Stimulated activated naive CD8-positive, alpha-beta T cell treated with anti-CD3 and anti-CD28 coated beads, Interleukin-15, amount 100 ng/mL, for 72 hours (primary cell): ENCODE measurements around the gene MAP3K21.

Source experiments
- ATAC-seq: fragments of 150-1000 bp; cut with Tn5 transposase; 2 replicates; pipeline ENCODE4 v1.10.0; 2021; ENCODE audit warnings: mild to moderate bottlenecking, moderate library complexity
- DNase-seq, 2 donors: peaks; one replicate each; pipeline ENCODE4 v3.0.0; 2021 to 2022
- H3K27ac Mint-ChIP-seq, 2 donors: one replicate each; pipeline ENCODE4 v1.8.0; 2022; ENCODE audit warnings: mild to moderate bottlenecking in 2 of 2, mixed read lengths in 2 of 2, moderate library complexity in 2 of 2
- H3K27me3 Mint-ChIP-seq: one replicate; pipeline ENCODE4 v1.8.0; 2022; ENCODE audit warnings: mixed read lengths
- H3K4me1 Mint-ChIP-seq: one replicate; pipeline ENCODE4 v1.8.0; 2022; ENCODE audit warnings: mild to moderate bottlenecking, mixed read lengths
- H3K4me3 Mint-ChIP-seq, 2 donors: one replicate each; pipeline ENCODE4 v1.8.0; 2022; ENCODE audit warnings: mild to moderate bottlenecking in 2 of 2, mixed read lengths in 2 of 2, moderate library complexity in 1 of 2
- H3K9me3 Mint-ChIP-seq, 2 donors: one replicate each; pipeline ENCODE4 v1.8.0; 2022; ENCODE audit warnings: mixed read lengths in 2 of 2

The MAP3K21 gene

DNA sequence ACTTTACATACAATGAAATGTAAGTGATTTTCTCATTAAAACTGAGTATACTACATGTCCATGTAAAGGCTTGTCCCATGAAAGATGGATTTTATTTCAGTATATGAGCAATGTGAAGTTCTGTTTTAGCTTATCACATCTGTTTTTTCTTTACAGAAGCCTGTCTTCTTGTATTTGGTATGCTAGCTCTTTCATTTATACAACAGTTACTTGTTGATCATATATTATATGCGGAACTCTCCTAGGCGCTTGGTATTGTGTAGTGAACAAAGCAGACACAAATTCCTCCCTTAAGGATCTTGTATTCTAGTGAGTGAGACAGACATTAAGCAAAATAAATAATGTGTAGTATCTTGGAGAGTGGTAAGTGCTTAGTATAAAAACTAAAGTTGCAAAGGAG is 10.6 kb downstream of the MAP3K21 start:
- Mint-ChIP-seq H3K4me1 (no peaks in the 10 kb centered on the region), H3K27me3 (peaks cover 50% of the 10 kb centered on the region), H3K4me3 (no peak overlapping the region), H3K9me3 (no peaks in the 10 kb centered on the region), H3K27ac (no peak overlapping the region)
- ATAC-seq: no peak
- DNase-seq: no peak

DNA sequence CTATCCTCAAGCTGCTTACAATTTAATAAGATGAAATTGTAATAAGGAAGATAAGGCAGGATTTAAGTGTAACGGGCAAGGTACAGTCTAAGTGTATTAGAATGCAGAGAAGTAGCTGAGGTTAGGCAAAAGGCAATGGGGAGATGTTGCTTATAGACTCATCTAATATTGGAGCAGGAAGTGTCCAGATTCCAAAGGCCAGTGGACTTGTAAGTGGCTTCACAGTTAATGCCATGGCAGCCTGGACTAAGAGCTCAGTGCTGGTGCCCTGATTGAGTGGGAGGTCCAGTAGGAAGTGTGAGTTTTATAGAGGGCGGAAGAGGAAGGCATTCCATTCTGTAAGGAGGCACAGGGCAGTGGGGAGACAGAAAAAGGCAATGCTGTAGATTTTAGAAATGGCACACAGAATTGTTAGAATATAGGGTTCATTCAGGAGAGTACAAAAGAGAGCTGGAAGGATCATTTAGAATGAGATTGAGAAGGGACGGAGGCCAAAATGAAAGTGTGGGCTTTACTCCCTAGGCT is 12.6 kb downstream of the MAP3K21 start:
- Mint-ChIP-seq H3K27ac (no peak overlapping the region), H3K4me1 (no peaks in the 10 kb centered on the region), H3K4me3 (no peak overlapping the region), H3K27me3 (peaks cover 51% of the 10 kb centered on the region), H3K9me3 (no peaks in the 10 kb centered on the region)
- no peak for ATAC-seq
- no peak for DNase-seq

DNA sequence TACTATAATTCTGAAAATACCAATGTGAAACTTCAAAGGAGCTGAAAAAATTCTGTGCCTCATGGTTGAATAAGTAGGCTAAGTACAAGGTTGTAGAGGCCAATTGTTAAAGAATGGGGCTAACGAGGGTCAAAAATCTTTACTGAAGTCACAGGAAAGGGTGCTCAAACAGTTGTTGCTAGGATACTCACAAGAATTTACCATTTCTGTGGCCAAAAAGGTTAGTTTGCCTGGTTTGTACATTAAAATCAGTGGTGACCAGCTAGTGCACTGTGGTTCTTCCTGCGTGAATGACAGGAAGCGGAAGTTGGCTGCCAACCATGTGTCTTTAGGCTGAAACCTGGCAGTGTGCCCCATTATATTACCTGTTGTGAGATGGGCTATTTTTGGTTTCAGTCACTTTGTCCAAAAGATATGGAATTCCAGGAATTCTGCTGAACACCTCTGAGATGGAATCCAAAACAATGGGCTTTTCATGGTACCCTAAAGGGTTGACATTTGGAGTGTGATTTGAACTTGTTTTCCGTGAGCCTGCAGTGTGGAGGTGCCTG is 13.5 kb downstream of the MAP3K21 start:
- H3K27ac Mint-ChIP-seq: no peak overlapping the region
- DNase-seq (no peak), ATAC-seq (no peak)
- H3K27me3 Mint-ChIP-seq: peaks cover 51% of the 10 kb centered on the region
- no peaks in the 10 kb centered on the region for H3K9me3 Mint-ChIP-seq
- no peaks in the 10 kb centered on the region for H3K4me1 Mint-ChIP-seq
- H3K4me3 Mint-ChIP-seq: no peak overlapping the region

DNA sequence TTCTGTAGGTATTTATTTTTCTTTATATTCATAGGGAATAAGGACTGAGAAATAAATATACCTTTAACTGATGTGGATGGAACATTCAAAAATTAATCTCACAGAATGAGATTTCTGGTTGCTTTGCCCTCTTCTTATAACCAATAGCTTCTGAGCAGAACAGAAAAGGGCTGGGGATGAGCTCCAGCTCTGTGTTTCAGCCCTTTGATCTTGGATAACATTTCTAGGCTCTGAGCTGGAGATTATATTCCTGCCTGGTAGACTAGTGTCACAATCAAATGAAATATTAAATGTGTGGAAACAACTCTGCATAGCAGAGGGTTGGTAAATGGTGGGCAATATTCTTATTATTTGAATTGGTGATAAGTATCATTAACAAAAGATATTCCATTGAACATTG is 14.6 kb downstream of the MAP3K21 start:
- no peak overlapping the region for H3K27ac Mint-ChIP-seq
- no peaks in the 10 kb centered on the region for H3K9me3 Mint-ChIP-seq
- ATAC-seq (no peak), DNase-seq (no peak)
- no peaks in the 10 kb centered on the region for H3K4me1 Mint-ChIP-seq
- H3K4me3 Mint-ChIP-seq: no peak overlapping the region
- H3K27me3 Mint-ChIP-seq: peaks cover 51% of the 10 kb centered on the region

DNA sequence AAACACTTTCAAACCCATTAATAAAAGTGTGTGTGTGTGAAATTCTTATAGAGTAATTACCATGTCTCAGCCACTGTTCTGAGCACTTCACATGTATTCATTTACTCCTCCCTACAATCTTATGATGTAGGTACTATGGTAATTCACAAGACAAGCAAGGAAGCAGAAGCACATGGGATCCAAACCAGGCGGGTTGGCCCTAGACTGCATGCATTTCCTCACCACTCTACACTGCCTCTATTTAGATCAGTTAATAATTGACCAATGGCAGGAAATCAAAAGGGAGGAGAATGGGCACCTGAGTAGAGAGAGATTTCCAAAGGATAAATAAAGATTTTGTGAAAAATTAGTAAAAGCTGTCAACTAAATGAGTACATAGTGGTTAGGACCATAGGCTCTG is 15.7 kb downstream of the MAP3K21 start:
- no peaks in the 10 kb centered on the region for H3K4me1 Mint-ChIP-seq
- peaks cover 47% of the 10 kb centered on the region for H3K27me3 Mint-ChIP-seq
- ATAC-seq: no peak

DNA sequence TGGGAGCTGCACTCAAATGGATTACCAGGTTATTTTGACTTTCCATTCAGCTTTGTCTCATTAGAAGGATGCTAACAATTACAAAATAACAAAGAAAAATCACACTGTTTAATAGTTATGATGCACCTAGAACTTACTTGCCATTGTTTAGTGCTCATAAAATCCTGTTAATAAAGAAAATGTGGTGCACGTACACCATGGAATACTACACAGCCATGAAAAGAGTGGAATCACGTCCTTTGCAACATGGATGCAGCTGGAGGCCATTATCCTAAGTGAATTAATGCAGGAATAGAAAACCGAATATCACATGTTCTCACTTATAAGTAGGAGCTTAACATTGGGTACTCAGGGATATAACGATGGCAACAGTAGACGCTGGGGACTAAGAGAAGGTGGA is 19.8 kb downstream of the MAP3K21 start:
- no peaks in the 10 kb centered on the region for H3K9me3 Mint-ChIP-seq
- peaks cover 11% of the 10 kb centered on the region for H3K27me3 Mint-ChIP-seq
- ATAC-seq (no peak), DNase-seq (no peak)
- no peak overlapping the region for H3K4me3 Mint-ChIP-seq
- H3K4me1 Mint-ChIP-seq: no peaks in the 10 kb centered on the region
- H3K27ac Mint-ChIP-seq: no peak overlapping the region

More for the DNA sequence above, 15.7 kb downstream of the MAP3K21 start:
- H3K4me3 Mint-ChIP-seq: no peak overlapping the region
- no peaks in the 10 kb centered on the region for H3K9me3 Mint-ChIP-seq
- H3K27ac Mint-ChIP-seq: no peak overlapping the region
- DNase-seq: no peak

DNA sequence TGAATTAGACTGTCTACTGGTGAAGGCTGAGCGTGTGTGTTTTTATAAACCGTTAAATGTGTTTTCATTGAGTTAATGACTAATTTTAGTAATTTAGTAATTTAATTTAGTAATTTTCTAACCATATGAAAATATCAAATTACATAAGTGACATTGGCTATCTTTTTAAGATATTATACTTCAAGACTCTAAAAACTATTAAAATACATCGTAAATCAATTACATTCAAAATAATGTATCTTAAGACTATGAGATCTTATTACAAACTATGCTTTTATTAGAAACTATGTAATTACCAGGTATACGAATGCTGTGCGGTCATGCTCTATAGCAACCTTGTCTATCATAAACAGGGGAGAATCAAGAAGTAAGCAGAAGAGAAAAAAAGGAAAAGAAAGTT is 21.6 kb downstream of the MAP3K21 start:
- H3K27me3 Mint-ChIP-seq: peaks cover 3% of the 10 kb centered on the region
- H3K27ac Mint-ChIP-seq: no peak overlapping the region
- no peaks in the 10 kb centered on the region for H3K4me1 Mint-ChIP-seq
- no peak for DNase-seq
- ATAC-seq: no peak
- no peaks in the 10 kb centered on the region for H3K9me3 Mint-ChIP-seq
- no peak overlapping the region for H3K4me3 Mint-ChIP-seq

DNA sequence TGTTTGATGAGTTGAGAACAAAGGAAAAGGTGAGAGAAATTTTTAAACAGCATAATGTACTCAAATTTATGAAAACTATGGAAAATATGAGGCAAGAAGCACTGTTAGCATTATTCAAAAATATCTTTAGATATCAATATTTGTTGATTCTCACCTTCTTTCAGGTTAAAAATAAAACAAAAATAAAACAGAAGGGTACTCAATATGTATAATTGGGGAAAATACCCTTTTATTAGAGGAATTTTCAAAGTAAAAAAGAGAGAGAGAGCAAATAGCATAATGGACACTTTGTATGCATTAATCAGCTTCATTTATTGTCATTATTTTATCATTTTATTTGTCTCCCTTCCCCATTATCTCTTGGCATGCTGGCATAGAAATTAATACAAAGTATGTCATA is 27.5 kb downstream of the MAP3K21 start:
- no peak overlapping the region for H3K27ac Mint-ChIP-seq
- peaks cover 11% of the 10 kb centered on the region for H3K4me1 Mint-ChIP-seq
- no peak for ATAC-seq
- H3K27me3 Mint-ChIP-seq: no peaks in the 10 kb centered on the region
- H3K4me3 Mint-ChIP-seq: no peak overlapping the region
- no peaks in the 10 kb centered on the region for H3K9me3 Mint-ChIP-seq
- DNase-seq: no peak

DNA sequence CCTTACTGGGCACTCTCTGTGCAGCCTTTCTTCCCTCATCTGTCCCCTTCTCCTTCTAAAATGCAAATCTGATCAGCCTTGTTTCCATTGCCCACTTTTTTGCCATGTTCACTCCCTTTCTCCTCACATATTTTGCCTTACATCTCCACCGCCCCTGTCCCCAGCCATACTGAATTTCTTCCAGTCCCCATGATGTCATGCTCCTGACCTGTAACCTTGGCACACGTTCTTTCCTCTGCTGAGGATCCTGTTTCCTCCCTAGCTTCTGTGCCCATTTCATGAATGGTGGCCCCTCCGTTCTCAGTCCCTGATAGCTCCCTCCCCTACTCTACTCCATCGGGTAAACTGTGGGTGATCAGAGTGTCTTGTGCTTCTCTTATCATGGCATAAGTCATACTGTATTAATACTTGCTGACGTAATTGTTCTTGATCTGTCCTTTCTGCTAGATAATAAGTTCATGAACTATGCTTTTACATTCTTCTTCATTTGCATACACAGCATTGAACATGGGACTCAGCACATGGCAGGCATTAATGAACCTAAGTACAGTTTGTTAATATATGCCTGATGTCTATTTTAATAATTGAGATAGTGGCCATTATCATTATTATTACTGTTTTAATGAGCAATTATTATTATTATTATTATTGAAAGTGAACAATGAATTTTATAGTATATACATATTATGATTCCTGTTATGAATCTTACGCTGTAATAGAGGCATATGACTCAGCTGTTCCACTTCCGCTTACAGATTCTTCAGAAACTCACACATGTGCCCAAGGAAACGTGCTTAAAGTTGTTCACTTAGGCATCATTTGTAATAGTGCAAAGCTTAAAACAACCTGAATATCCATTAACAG is 28.5 kb downstream of the MAP3K21 start:
- Mint-ChIP-seq H3K27me3 (no peaks in the 10 kb centered on the region), H3K4me3 (no peak overlapping the region), H3K27ac (peak overlapping the region in 1 of 2 donors; percentile 28)

DNA sequence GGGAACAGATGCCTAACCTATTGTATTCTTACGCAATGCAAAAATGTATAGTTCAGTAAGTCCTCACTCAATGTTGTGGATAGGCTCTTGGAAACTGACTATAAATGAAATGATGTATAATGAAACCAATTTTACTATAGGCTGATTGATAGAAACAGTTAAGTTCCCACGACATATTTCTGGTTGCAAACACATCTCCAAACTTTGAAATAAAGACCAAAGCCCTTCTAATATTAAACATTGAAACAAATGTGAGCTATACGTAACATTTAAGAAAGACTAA is 29.1 kb downstream of the MAP3K21 start:
- no peaks in the 10 kb centered on the region for H3K9me3 Mint-ChIP-seq
- DNase-seq (no peak), ATAC-seq (no peak)
- no peaks in the 10 kb centered on the region for H3K27me3 Mint-ChIP-seq
- H3K27ac Mint-ChIP-seq: no peak overlapping the region
- H3K4me1 Mint-ChIP-seq: peaks cover 11% of the 10 kb centered on the region
- H3K4me3 Mint-ChIP-seq: no peak overlapping the region

More for the DNA sequence above, 28.5 kb downstream of the MAP3K21 start:
- no peak for DNase-seq
- H3K9me3 Mint-ChIP-seq: no peaks in the 10 kb centered on the region
- peaks cover 11% of the 10 kb centered on the region for H3K4me1 Mint-ChIP-seq
- ATAC-seq: no peak

DNA sequence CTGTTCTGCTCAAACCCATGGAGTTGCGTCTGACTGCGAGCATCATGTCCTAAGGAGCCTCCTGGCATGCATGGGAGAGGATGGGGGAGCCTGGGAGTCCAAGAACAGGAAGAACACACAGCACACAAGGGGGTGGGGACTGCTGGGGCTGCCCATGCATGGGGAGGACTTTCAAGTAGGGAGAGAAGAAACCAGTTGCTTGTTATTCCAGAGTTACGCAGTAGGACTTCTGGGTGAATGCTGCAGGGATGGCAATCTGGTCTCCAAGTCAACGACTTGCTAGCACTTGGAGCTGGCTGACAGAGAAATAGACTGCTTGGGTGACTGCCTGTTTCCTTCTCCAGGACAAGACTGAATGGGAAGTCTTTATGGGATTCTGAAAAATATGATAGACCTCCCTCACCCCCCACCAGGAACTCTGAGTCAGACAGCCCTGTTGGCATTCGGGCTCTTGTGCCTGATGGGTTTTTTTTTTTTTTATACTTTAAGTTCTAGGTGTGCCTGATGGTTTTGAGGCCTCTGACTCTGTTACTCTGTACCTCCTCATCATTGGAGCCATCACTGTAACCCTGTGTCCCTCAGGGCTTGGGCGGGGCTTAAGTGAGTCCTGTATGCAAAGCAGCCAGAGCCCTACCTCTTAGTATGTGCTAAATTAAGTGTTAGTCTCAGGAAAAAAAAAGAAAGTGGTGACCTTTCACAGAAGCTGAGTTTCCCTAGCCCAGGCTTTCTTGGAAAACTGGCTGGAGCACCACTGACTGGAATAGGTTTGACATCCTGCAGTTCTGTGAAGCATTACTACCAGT is 30.3 kb downstream of the MAP3K21 start:
- Mint-ChIP-seq H3K4me1 (peaks cover 11% of the 10 kb centered on the region), H3K4me3 (no peak overlapping the region), H3K27ac (peak overlapping the region in 1 of 2 donors; percentile 49), H3K9me3 (no peaks in the 10 kb centered on the region), H3K27me3 (no peaks in the 10 kb centered on the region)
- ATAC-seq: no peak
- no peak for DNase-seq

DNA sequence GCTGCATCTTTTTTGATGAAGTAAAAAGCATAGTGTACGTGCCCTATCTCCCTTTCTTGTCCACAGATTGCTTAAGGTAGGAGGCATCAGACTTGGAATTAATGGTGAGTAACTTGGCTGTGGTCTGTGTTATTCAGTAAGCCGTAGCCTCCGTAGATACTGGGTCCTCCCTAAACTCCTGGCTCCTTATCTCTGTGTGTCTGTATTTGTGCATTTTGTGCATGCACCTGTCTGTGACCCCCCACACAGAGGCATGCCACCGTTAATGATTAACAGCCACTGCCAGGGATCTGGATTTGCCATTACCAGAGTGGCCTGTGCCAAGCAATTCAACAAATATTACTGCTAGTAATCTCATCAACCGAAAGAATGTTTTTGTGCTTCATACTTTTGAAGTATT is 31.9 kb downstream of the MAP3K21 start:
- no peak for DNase-seq
- Mint-ChIP-seq H3K27me3 (peaks cover 8% of the 10 kb centered on the region), H3K4me3 (no peak overlapping the region), H3K9me3 (no peaks in the 10 kb centered on the region), H3K27ac (no peak overlapping the region), H3K4me1 (peaks cover 11% of the 10 kb centered on the region)
- ATAC-seq: no peak

DNA sequence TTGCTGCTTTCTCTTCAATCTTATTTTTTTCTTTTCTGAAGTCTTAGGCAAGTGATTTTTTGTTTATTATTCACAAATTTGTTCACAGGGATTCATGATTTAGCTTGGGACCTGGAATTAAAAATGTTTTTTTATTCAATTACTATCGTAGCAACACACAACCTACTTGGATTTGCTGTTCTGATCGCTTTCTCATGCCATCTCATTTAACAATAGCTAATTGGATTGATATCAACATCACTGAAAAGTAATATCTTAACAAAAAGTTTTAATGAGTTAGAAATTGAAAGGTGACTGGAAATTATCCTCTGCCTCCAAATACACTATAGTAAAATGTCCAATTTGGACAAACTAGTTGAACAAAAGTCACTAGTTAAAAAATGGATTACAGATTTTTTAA is 32.4 kb downstream of the MAP3K21 start:
- H3K4me1 Mint-ChIP-seq: peaks cover 11% of the 10 kb centered on the region
- H3K27ac Mint-ChIP-seq: no peak overlapping the region
- DNase-seq: no peak
- H3K27me3 Mint-ChIP-seq: peaks cover 9% of the 10 kb centered on the region
- H3K4me3 Mint-ChIP-seq: no peak overlapping the region
- no peak for ATAC-seq
- H3K9me3 Mint-ChIP-seq: no peaks in the 10 kb centered on the region

DNA sequence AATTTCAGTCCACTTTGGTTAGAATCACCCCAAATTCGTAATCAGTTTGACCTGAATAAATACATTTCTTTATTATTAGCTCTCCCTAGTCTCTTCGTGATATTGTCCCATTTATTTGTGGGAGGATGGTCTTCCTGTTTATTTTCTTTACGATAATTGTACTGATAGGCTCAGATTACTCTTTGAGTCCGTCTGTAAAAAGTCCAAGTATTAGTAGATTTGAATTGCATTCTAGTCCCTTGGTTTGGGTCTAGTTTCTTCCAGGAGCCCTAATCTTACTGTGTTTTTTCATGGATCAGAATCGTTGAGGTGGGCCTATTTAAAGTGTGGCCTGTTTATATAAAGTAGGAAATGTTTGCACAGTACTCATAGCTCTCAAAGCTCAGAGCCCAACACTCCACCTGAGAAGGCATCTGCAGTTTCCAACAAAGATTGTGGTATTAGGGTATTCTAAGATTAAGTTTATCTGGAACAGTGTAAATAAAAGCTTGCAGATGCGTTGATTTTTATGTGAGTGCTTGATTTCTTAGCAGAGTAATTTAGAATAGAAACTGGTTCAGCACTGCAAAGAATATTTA is 33.1 kb downstream of the MAP3K21 start:
- H3K9me3 Mint-ChIP-seq: no peaks in the 10 kb centered on the region
- H3K27me3 Mint-ChIP-seq: peaks cover 11% of the 10 kb centered on the region
- H3K4me3 Mint-ChIP-seq: no peak overlapping the region
- DNase-seq (no peak), ATAC-seq (no peak)
- peaks cover 11% of the 10 kb centered on the region for H3K4me1 Mint-ChIP-seq
- H3K27ac Mint-ChIP-seq: no peak overlapping the region

DNA sequence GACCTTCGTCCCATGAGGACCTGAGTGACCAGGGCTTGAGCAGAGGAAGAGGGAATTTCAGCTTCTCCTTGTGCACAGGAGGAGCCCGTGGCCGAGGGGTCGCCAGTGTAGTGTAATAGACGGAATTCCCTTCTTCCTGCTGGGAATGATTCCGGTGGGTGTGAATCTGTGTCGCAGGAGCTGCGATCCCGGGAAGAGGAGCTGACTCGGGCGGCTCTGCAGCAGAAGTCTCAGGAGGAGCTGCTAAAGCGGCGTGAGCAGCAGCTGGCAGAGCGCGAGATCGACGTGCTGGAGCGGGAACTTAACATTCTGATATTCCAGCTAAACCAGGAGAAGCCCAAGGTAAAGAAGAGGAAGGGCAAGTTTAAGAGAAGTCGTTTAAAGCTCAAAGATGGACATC is 34.4 kb downstream of the MAP3K21 start:
- no peak for DNase-seq
- no peaks in the 10 kb centered on the region for H3K9me3 Mint-ChIP-seq
- ATAC-seq: no peak
- H3K27me3 Mint-ChIP-seq: peaks cover 19% of the 10 kb centered on the region
- no peak overlapping the region for H3K27ac Mint-ChIP-seq
- H3K4me3 Mint-ChIP-seq: no peak overlapping the region
- peaks cover 8% of the 10 kb centered on the region for H3K4me1 Mint-ChIP-seq

DNA sequence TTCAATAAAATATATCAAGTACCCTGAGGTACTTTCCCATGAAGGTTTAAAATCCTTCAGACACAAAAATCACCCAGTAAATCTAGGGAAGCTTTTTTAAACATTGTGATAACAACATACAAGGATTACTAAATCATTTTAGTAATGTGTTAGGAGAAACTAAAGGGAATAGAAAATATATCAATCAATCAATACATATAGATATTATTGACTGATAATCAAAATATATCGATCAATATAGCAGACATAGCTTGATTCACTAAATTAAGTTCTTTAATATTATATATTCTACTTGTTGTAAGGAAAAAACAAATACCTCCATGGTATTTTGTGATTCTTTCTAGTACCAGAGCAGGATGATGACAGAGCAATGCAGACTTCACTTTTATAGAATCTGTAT is 35.2 kb downstream of the MAP3K21 start:
- Mint-ChIP-seq H3K9me3 (no peaks in the 10 kb centered on the region), H3K4me1 (no peaks in the 10 kb centered on the region), H3K4me3 (no peak overlapping the region), H3K27me3 (peaks cover 19% of the 10 kb centered on the region), H3K27ac (no peak overlapping the region)
- DNase-seq: no peak
- no peak for ATAC-seq
